B cell (primary cell): ENCODE data around the gene DGKE. TPM values are rescaled to one million over a fixed set of nuclear protein-coding genes. Genes with fewer than 3 reads are reported as not detected.

Experiments
- ATAC-seq: fragments of 200-7000 bp; cut with Tn5 transposase; one replicate; pipeline ENCODE4 v1.10.0; 2021; ENCODE audit warnings: low read depth, mild to moderate bottlenecking, moderate number of reproducible peaks, moderate library complexity
- CTCF ChIA-PET: fragments of 350-600 bp; sonication (Branson Sonifier 250); formaldehyde crosslinking; loops from one replicate; lab custom pipeline; 2021; ENCODE audit warnings: antibody characterized with exemption, inconsistent platforms; lab: Charles Lee
- POLR2A ChIA-PET: fragments of 350-600 bp; sonication (Branson Sonifier 250); formaldehyde crosslinking; loops from one replicate; lab custom pipeline; 2021; ENCODE audit warnings: antibody characterized with exemption; lab: Charles Lee
- DNase-seq: peaks from one replicate; pipeline ENCODE4 v3.0.0; 2013
- H2AFZ ChIP-seq: 2 replicates; pipeline ENCODE4 v1.6.1; 2012; ENCODE audit warnings: mild to moderate bottlenecking, low read depth, low read length; ENCODE audit not compliant: insufficient read depth, poor library complexity, severe bottlenecking
- H3K27ac ChIP-seq, 2 donors: 1 replicate in 1 of 2; 2 replicates in 1 of 2; pipeline ENCODE4 v1.5.1; 2012 to 2013; ENCODE audit warnings: low read length in 2 of 2, mild to moderate bottlenecking in 2 of 2, moderate library complexity in 1 of 2
- H3K27me3 ChIP-seq, 4 experiments: fragments of 200-600 bp in 1 of 4; sonication (generic) in 1 of 4; replicated peaks in 1 of 4; 1 replicate in 2 of 4; 2 replicates in 2 of 4; pipeline versions ENCODE4 v1.6.1 to v1.7.0; 2013 to 2016; ENCODE audit warnings: low read length in 3 of 4, mild to moderate bottlenecking in 2 of 4, mixed read lengths in 1 of 4, moderate library complexity in 1 of 4; ENCODE audit not compliant: insufficient read depth in 4 of 4, control insufficient read depth in 3 of 4; ENCODE audit errors: control extremely low read depth in 1 of 4
- H3K36me3 ChIP-seq, 2 experiments: replicated peaks in 1 of 2; 1 replicate in 1 of 2; 2 replicates in 1 of 2; pipeline versions ENCODE4 v1.6.1 to v1.7.1; 2013; ENCODE audit warnings: low read length in 1 of 2; ENCODE audit not compliant: insufficient read depth in 2 of 2, control insufficient read depth in 1 of 2; ENCODE audit errors: control extremely low read depth in 1 of 2, extremely low read depth in 1 of 2
- H3K4me1 ChIP-seq, 2 donors: fragments of 200-600 bp in 1 of 2; sonication (generic) in 1 of 2; 1 replicate in 1 of 2; 2 replicates in 1 of 2; pipeline versions ENCODE4 v1.5.1 to v1.6.1; 2013 to 2017; ENCODE audit warnings: low read length in 2 of 2; ENCODE audit not compliant: control insufficient read depth in 2 of 2, insufficient read depth in 2 of 2
- H3K4me2 ChIP-seq: replicated peaks from 2 replicates; pipeline ENCODE3; 2012; ENCODE audit warnings: mild to moderate bottlenecking, low read depth, low read length; ENCODE audit not compliant: poor library complexity, severe bottlenecking
- H3K4me3 ChIP-seq, 5 experiments: fragments of 200-600 bp in 1 of 5; sonication (generic) in 1 of 5; 1 replicate in 3 of 5; 2 replicates in 2 of 5; pipeline versions ENCODE4 v1.5.1 to v1.7.0; 2011 to 2016; ENCODE audit warnings: low read length in 4 of 5, mild to moderate bottlenecking in 4 of 5, low read depth in 2 of 5, control low read depth in 1 of 5, moderate library complexity in 1 of 5; ENCODE audit not compliant: insufficient read depth in 1 of 5; ENCODE audit errors: control extremely low read depth in 1 of 5, extremely low read depth in 1 of 5
- H3K79me2 ChIP-seq: fragments of 200-600 bp; sonication (generic); one replicate; pipeline ENCODE4 v1.6.0; 2016; ENCODE audit warnings: low read length; ENCODE audit not compliant: control insufficient read depth, insufficient read depth
- H3K9ac ChIP-seq: fragments of 200-600 bp; sonication (generic); 2 replicates; pipeline ENCODE4 v1.6.1; 2017; ENCODE audit warnings: mild to moderate bottlenecking, low read length, moderate library complexity
- H3K9me3 ChIP-seq, 3 donors: one replicate each; pipeline versions ENCODE4 v1.6.1 to v1.7.1; 2013; ENCODE audit warnings: low read length in 2 of 3; ENCODE audit not compliant: control insufficient read depth in 2 of 3, insufficient read depth in 1 of 3; ENCODE audit errors: control extremely low read depth in 1 of 3
- H4K20me1 ChIP-seq: 2 replicates; pipeline ENCODE4 v1.6.0; 2012; ENCODE audit warnings: mild to moderate bottlenecking, low read length; ENCODE audit not compliant: insufficient read depth, control insufficient read depth, poor library complexity, severe bottlenecking
- H3K27ac Mint-ChIP-seq: one replicate; pipeline ENCODE4 v1.8.0; 2021; ENCODE audit warnings: mixed read lengths
- H3K27me3 Mint-ChIP-seq: one replicate; pipeline ENCODE4 v1.8.0; 2021; ENCODE audit warnings: mixed read lengths
- H3K4me1 Mint-ChIP-seq: one replicate; pipeline ENCODE4 v1.8.0; 2021; ENCODE audit warnings: mixed read lengths
- H3K4me3 Mint-ChIP-seq: one replicate; pipeline ENCODE4 v1.8.0; 2021; ENCODE audit warnings: mixed read lengths
- H3K9me3 Mint-ChIP-seq: one replicate; pipeline ENCODE4 v1.8.0; 2022; ENCODE audit warnings: mixed read lengths; ENCODE audit not compliant: insufficient read depth
- EZH2 ChIP-seq: IDR thresholded peaks from 2 replicates; pipeline ENCODE4 v1.6.1; 2012; ENCODE audit warnings: borderline replicate concordance, low read depth, mild to moderate bottlenecking, moderate library complexity, low read length; ENCODE audit not compliant: insufficient read depth, poor library complexity, severe bottlenecking
- WGBS: methylation state at CpG from one replicate; pipeline ENCODE4 v1.1.5; 2013; ENCODE audit warnings: missing lambda C conversion rate; ENCODE audit not compliant: insufficient coverage; 5-methylcytosine and 5-hydroxymethylcytosine counted together
- intact Hi-C: fragments of 100-400 bp; cut with micrococcal nuclease; formaldehyde crosslinking; loops from one replicate; pipeline ENCODE4 v1.10.0; 2022
- polyA plus RNA-seq: library from polyadenylated mRNA; depleted of rRNA; stranded (reverse); fragments of >200 nt; gene quantifications from 2 replicates; pipeline ENCODE4 v1.2.3, GENCODE V29; 2012
- total RNA-seq, 2 donors: library from RNA; stranded (reverse); fragments of 120-200 nt in 1 of 2; gene quantifications; 1 replicate in 1 of 2; 2 replicates in 1 of 2; pipeline versions ENCODE4 v1.2.3 to v1.2.4, GENCODE V29; 2013 to 2022
- TF ChIP-seq, protein P1 (sequence below): fragments of 200-600 bp; IDR thresholded peaks from one replicate; pipeline ENCODE4 v1.8.0; 2022; ENCODE audit warnings: antibody characterized with exemption, mild to moderate bottlenecking

The DGKE gene
- total and polyA plus RNA-seq, 2 donors (not counting 1 experiment from before 2014, with no cell fraction given), result 8.9 to 28.1 TPM

DNA sequence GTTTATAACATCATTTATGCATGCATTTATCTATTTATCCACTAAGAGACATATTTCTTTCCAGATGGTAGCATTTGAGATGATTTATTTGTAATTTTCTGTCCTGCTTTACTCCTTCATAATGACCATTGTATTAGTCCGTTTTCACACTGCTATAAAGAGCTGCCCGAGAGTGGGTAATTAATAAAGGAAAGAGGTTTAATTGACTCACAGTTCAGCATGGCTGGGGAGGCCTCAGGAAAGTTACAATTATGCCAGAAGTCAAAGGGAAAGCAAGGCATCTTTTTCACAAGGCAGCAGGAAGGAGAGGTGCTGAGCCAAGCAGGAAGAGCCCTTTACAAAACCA, 51.3 kb downstream of the DGKE start:
- Histone ChIP-seq H3K4me1 (peaks cover 0 to 1% of the 10 kb centered on the region in 2 donors), H2AFZ (no peak overlapping the region), H3K9me3 (peaks cover 0 to 15% (median 14%) of the 10 kb centered on the region in 3 donors), H4K20me1 (no peaks in the 10 kb centered on the region), H3K4me2 (no peak overlapping the region), H3K27me3 (no peaks in the 10 kb centered on the region), H3K9ac (no peak overlapping the region), H3K36me3 (peaks cover 6 to 42% of the 10 kb centered on the region in 2 experiments), H3K27ac (no peak overlapping the region), H3K4me3 (no peak overlapping the region), H3K79me2 (no peaks in the 10 kb centered on the region)
- peaks cover 5% of the 10 kb centered on the region for H3K9me3 Mint-ChIP-seq
- no peak overlapping the region for H3K4me3 Mint-ChIP-seq
- ChIA-PET CTCF (interaction anchor here (1.4 kb wide), 1 partner anchor 54 kb away, joined by 3 read pairs; no protein-coding TSS in a partner anchor), POLR2A (no interaction called here)
- ATAC-seq (no peak), DNase-seq (no peak)
- TF ChIP-seq, protein P1, sequence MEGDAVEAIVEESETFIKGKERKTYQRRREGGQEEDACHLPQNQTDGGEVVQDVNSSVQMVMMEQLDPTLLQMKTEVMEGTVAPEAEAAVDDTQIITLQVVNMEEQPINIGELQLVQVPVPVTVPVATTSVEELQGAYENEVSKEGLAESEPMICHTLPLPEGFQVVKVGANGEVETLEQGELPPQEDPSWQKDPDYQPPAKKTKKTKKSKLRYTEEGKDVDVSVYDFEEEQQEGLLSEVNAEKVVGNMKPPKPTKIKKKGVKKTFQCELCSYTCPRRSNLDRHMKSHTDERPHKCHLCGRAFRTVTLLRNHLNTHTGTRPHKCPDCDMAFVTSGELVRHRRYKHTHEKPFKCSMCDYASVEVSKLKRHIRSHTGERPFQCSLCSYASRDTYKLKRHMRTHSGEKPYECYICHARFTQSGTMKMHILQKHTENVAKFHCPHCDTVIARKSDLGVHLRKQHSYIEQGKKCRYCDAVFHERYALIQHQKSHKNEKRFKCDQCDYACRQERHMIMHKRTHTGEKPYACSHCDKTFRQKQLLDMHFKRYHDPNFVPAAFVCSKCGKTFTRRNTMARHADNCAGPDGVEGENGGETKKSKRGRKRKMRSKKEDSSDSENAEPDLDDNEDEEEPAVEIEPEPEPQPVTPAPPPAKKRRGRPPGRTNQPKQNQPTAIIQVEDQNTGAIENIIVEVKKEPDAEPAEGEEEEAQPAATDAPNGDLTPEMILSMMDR, result no peak
- TF ChIP-seq EZH2, result no peak
- peaks cover 2% of the 10 kb centered on the region for H3K4me1 Mint-ChIP-seq
- no peaks in the 10 kb centered on the region for H3K27me3 Mint-ChIP-seq
- intact Hi-C loops, result no loop called here
- no CpG with 5 or more reads among the region's 2 CpGs for WGBS
- no peak overlapping the region for H3K27ac Mint-ChIP-seq

DNA sequence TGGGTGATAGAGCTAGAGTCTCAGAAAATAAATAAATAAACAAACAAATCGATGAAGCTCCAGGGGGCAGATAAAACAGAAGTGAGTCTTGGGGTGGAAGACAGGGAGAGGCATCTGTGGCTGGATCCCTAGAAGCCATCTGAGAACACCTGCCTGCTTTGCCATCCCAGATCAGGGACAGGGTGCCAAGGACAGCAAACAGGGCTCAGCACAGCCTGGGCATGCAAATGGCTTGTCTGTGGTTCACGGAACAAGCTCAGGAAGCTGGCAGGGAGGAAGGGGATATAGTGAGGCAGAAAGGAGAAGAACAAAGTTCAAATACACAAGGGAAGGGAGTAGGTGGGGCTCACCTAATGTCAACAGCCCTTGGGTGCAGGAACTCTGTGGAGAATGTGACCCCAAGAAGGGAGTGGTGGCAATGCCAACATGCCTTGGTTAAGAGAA, 52.4 kb downstream of the DGKE start:
- Histone ChIP-seq H3K36me3 (peaks cover 6 to 52% of the 10 kb centered on the region in 2 experiments), H2AFZ (no peak overlapping the region), H3K79me2 (no peaks in the 10 kb centered on the region), H3K9me3 (peaks cover 0 to 15% (median 14%) of the 10 kb centered on the region in 3 donors), H3K9ac (no peak overlapping the region), H3K27ac (no peak overlapping the region), H3K27me3 (no peaks in the 10 kb centered on the region), H3K4me2 (no peak overlapping the region), H4K20me1 (peaks cover 1% of the 10 kb centered on the region), H3K4me3 (no peak overlapping the region), H3K4me1 (no peaks in the 10 kb centered on the region)
- Mint-ChIP-seq H3K27me3 (no peaks in the 10 kb centered on the region), H3K27ac (no peak overlapping the region), H3K9me3 (peaks cover 5% of the 10 kb centered on the region), H3K4me3 (no peak overlapping the region), H3K4me1 (no peaks in the 10 kb centered on the region)
- no peak for DNase-seq
- CTCF ChIA-PET, result interaction anchor here (1.3 kb wide), 1 partner anchor 53 kb away, joined by 4 read pairs; no protein-coding TSS in a partner anchor
- intact Hi-C loops, result no loop called here
- TF ChIP-seq EZH2, result no peak
- TF ChIP-seq, protein P1, result no peak
- POLR2A ChIA-PET, result interaction anchor here (0.6 kb wide), 1 partner anchor 62 kb away, joined by 6 read pairs; no protein-coding TSS in a partner anchor
- WGBS, result no CpG with 5 or more reads among the region's 2 CpGs
- ATAC-seq, result no peak
